Erythroblast (primary cell): ENCODE data around the gene SCNN1A.

Source experiments
- GATA1 ChIP-seq: IDR thresholded peaks from 2 replicates; pipeline ENCODE4 v1.6.1; 2011; ENCODE audit warnings: low read depth, mild to moderate bottlenecking, control low read depth, low read length, moderate library complexity
- POLR2A ChIP-seq: IDR thresholded peaks from 2 replicates; pipeline ENCODE4 v1.6.1; 2011; ENCODE audit warnings: mild to moderate bottlenecking, low read length

DNA sequence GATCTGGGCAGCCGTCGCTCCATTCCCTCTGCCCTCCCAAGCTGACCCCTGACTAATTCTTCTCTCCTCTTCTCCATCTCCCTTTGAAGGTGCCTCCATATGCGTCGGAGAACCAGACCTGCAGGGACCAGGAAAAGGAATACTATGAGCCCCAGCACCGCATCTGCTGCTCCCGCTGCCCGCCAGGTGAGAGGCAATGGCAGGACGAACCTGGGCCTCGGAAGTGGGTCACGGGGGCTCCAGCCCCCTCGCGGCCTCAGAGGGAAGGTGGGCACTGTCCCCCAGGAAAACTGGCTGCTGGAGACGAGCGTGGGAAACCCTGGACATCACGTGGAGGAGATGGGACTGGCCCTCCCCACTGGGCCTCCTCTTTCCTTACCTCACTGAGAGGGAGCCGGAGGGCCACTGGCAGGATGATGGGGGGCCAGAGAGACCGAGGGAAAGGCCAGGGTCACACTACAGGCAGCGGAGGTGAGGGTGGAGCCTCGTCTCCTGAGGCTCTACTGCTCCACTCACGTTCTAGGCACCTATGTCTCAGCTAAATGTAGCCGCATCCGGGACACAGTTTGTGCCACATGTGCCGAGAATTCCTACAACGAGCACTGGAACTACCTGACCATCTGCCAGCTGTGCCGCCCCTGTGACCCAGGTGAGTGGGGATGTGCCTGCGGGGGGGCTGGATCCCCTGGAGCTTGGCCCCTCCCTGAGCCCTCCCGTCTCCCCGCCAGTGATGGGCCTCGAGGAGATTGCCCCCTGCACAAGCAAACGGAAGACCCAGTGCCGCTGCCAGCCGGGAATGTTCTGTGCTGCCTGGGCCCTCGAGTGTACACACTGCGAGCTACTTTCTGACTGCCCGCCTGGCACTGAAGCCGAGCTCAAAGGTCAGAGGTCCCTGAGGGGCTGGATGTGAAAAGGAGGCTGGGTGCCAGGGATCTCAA is 9.4 kb upstream of the SCNN1A start:
- TF ChIP-seq POLR2A = no peak
- no peak for TF ChIP-seq GATA1
